ENCODE measurements around the gene SENP3. TPM values are rescaled to one million over a fixed set of nuclear protein-coding genes. Genes with fewer than 3 reads are reported as not detected.

Gene SENP3
- total and polyA plus RNA-seq, 2 of the 13 experiments (the other 11 are each of a cell fraction or from before 2014, with no cell fraction given): 55.8 to 75.4 TPM

DNA sequence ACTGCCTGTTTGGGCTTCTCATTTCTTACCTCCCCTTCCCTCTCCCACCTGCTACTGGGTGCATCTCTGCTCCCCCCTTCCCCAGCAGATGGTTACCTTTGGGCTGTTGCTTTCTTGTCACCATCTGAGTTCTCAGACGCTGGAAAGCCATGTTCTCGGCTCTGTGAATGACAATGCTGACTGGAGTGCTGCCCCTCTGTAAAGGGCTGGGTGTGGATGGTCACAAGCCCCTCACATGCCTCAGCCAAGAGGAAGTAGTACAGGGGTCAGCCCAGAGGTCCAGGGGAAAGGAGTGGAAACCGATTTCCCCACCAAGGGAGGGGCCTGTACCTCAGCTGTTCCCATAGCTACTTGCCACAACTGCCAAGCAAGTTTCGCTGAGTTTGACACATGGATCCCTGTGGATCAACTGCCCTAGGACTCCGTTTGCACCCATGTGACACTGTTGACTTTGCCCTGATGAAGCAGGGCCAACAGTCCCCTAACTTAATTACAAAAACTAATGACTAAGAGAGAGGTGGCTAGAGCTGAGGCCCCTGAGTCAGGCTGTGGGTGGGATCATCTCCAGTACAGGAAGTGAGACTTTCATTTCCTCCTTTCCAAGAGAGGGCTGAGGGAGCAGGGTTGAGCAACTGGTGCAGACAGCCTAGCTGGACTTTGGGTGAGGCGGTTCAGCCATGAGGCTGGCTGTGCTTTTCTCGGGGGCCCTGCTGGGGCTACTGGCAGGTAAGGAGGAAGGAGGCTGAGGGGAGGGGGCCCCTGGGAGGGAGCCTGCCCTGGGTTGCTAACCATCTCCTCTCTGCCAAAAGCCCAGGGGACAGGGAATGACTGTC lies 17.5 kb downstream of the SENP3 start, which contains the start of gene CD68 (continued):
- TF ChIP-seq, protein P1, sequence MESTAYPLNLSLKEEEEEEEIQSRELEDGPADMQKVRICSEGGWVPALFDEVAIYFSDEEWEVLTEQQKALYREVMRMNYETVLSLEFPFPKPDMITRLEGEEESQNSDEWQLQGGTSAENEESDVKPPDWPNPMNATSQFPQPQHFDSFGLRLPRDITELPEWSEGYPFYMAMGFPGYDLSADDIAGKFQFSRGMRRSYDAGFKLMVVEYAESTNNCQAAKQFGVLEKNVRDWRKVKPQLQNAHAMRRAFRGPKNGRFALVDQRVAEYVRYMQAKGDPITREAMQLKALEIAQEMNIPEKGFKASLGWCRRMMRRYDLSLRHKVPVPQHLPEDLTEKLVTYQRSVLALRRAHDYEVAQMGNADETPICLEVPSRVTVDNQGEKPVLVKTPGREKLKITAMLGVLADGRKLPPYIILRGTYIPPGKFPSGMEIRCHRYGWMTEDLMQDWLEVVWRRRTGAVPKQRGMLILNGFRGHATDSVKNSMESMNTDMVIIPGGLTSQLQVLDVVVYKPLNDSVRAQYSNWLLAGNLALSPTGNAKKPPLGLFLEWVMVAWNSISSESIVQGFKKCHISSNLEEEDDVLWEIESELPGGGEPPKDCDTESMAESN (CRISPR knock-in tag; conservative IDR thresholded peaks at IDR 0.05): 0 out of 2 replicates have a peak, but pooled peaks have one; percentile 0
- peak; percentile 59; the same call in 1 of the 2 replicates for TF ChIP-seq ZSCAN9 (CRISPR knock-in tag; IDR thresholded peaks at IDR 0.05; ENCODE audit: borderline replicate concordance)
- peak; percentile 76 for TF ChIP-seq GABPB1 (CRISPR knock-in tag; IDR thresholded peaks at IDR 0.05)
- no peak for TF ChIP-seq HMGA1 (CRISPR knock-in tag; conservative IDR thresholded peaks at IDR 0.05)
- TF ChIP-seq ZNF207 (IDR thresholded peaks at IDR 0.05; ENCODE audit: borderline replicate concordance): no peak
- peak; percentile 69; the same call in 1 of the 2 replicates for TF ChIP-seq ZNF557 (CRISPR knock-in tag; IDR thresholded peaks at IDR 0.05)
- TF ChIP-seq RBM22 (optimal IDR thresholded peaks at IDR 0.05; ENCODE audit: low read length): peak; percentile 100
- TF ChIP-seq ETV6 (CRISPR knock-in tag; conservative IDR thresholded peaks at IDR 0.05): peak; percentile 49; the same call in 1 of the 2 replicates
- peak; percentile 42; the same call in 1 of the 2 replicates for TF ChIP-seq RARA (CRISPR knock-in tag; IDR thresholded peaks at IDR 0.05)
- no peak for TF ChIP-seq THAP8 (CRISPR knock-in tag; IDR thresholded peaks at IDR 0.05; ENCODE audit: borderline replicate concordance)
- no peak for TF ChIP-seq ZNF549 (CRISPR knock-in tag; IDR thresholded peaks at IDR 0.05)
- TF ChIP-seq, protein P2, sequence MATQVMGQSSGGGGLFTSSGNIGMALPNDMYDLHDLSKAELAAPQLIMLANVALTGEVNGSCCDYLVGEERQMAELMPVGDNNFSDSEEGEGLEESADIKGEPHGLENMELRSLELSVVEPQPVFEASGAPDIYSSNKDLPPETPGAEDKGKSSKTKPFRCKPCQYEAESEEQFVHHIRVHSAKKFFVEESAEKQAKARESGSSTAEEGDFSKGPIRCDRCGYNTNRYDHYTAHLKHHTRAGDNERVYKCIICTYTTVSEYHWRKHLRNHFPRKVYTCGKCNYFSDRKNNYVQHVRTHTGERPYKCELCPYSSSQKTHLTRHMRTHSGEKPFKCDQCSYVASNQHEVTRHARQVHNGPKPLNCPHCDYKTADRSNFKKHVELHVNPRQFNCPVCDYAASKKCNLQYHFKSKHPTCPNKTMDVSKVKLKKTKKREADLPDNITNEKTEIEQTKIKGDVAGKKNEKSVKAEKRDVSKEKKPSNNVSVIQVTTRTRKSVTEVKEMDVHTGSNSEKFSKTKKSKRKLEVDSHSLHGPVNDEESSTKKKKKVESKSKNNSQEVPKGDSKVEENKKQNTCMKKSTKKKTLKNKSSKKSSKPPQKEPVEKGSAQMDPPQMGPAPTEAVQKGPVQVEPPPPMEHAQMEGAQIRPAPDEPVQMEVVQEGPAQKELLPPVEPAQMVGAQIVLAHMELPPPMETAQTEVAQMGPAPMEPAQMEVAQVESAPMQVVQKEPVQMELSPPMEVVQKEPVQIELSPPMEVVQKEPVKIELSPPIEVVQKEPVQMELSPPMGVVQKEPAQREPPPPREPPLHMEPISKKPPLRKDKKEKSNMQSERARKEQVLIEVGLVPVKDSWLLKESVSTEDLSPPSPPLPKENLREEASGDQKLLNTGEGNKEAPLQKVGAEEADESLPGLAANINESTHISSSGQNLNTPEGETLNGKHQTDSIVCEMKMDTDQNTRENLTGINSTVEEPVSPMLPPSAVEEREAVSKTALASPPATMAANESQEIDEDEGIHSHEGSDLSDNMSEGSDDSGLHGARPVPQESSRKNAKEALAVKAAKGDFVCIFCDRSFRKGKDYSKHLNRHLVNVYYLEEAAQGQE (IDR thresholded peaks at IDR 0.05; ENCODE audit: borderline replicate concordance in 1 of 2, low read depth in 1 of 2, low read length in 2 of 2): peak in 1 of 2 experiments; percentile 5; a peak in 1 of 4 replicates
- peak; percentile 62 for TF ChIP-seq YY1 (IDR thresholded peaks at IDR 0.05; ENCODE audit: insufficient read depth, insufficient replicate concordance, low read depth, low read length)
- TF ChIP-seq ZNF737 (CRISPR knock-in tag; IDR thresholded peaks at IDR 0.05; ENCODE audit: borderline replicate concordance): peak; percentile 52; the same call in 1 of the 2 replicates
- TF ChIP-seq NR3C1 (CRISPR knock-in tag; IDR thresholded peaks at IDR 0.05): no peak
- TF ChIP-seq YEATS2 (CRISPR knock-in tag; IDR thresholded peaks at IDR 0.05; ENCODE audit: borderline replicate concordance): peak; percentile 68; the same call in 1 of the 2 replicates
- TF ChIP-seq ETV5 (CRISPR knock-in tag; IDR thresholded peaks at IDR 0.05; ENCODE audit: borderline replicate concordance): peak; percentile 82
- TF ChIP-seq ZSCAN29 (CRISPR knock-in tag; conservative IDR thresholded peaks at IDR 0.05): no peak
- TF ChIP-seq ESRRA (CRISPR knock-in tag; IDR thresholded peaks at IDR 0.05; ENCODE audit: low read depth): 0 out of 2 replicates have a peak, but pooled peaks have one; percentile 46
- TF ChIP-seq TBX3 (IDR thresholded peaks at IDR 0.05; ENCODE audit: borderline replicate concordance): peak; percentile 96
- 0 out of 2 replicates have a peak, but pooled peaks have one; percentile 13 for TF ChIP-seq HMG20A (CRISPR knock-in tag; IDR thresholded peaks at IDR 0.05; ENCODE audit: borderline replicate concordance)
- TF ChIP-seq FOXA1 (IDR thresholded peaks at IDR 0.05): no peak
- TF ChIP-seq FOXA1 (CRISPR knock-in tag; IDR thresholded peaks at IDR 0.05): peak; percentile 84
